Neural progenitor cell (in vitro differentiated cells): ENCODE results near the gene ELF1.

Experiments
- CTCF ChIP-seq: fragments of 200-600 bp; sonication (generic); IDR thresholded peaks from 2 replicates; pipeline ENCODE4 v1.5.1; 2017; ENCODE audit warnings: antibody characterized with exemption, mild to moderate bottlenecking
- EZH2 ChIP-seq: fragments of 200-600 bp; sonication (generic); IDR thresholded peaks from 2 replicates; pipeline ENCODE4 v1.6.1; 2017; ENCODE audit warnings: antibody characterized with exemption, mild to moderate bottlenecking, moderate library complexity

GRCh38 chr13:40996426-40997092 is 22.6 kb downstream of the ELF1 start:
- TF ChIP-seq EZH2 (no peak), CTCF (no peak)
